Spleen (tissue), 11 donors: ENCODE measurements around the gene AP5Z1. TPM values are rescaled to one million over a fixed set of nuclear protein-coding genes. Genes with fewer than 3 reads are reported as not detected.

Source experiments
- DNase-seq: peaks from one replicate; pipeline ENCODE4 v3.0.0-alpha.2; 2020
- H3K27ac ChIP-seq, 8 donors: fragments of 200-600 bp; sonication (generic) in 7 of 8; 1 replicate in 4 of 8; 2 replicates in 4 of 8; pipeline versions ENCODE4 v1.5.0 to v1.8.0; 2016 to 2021; ENCODE audit warnings: inconsistent platforms in 4 of 8, mild to moderate bottlenecking in 4 of 8, moderate library complexity in 1 of 8
- H3K27me3 ChIP-seq, 7 donors: fragments of 200-600 bp; sonication (generic) in 6 of 7; replicated peaks in 1 of 7; 1 replicate in 4 of 7; 2 replicates in 3 of 7; pipeline versions ENCODE4 v1.5.0 to v1.8.0; 2016 to 2021; ENCODE audit warnings: inconsistent platforms in 3 of 7, mild to moderate bottlenecking in 1 of 7
- H3K36me3 ChIP-seq, 6 donors: fragments of 200-600 bp; sonication (generic) in 5 of 6; 1 replicate in 4 of 6; 2 replicates in 2 of 6; pipeline versions ENCODE4 v1.5.0 to v1.8.0; 2016 to 2021; ENCODE audit warnings: inconsistent platforms in 2 of 6
- H3K4me1 ChIP-seq, 6 donors: fragments of 200-600 bp; sonication (generic) in 5 of 6; 1 replicate in 3 of 6; 2 replicates in 3 of 6; pipeline versions ENCODE4 v1.5.0 to v1.8.0; 2016 to 2021; ENCODE audit warnings: inconsistent platforms in 3 of 6
- H3K4me3 ChIP-seq, 8 donors: fragments of 200-600 bp; sonication (generic) in 7 of 8; 1 replicate in 4 of 8; 2 replicates in 4 of 8; pipeline versions ENCODE4 v1.5.0 to v1.8.0; 2016 to 2021; ENCODE audit warnings: inconsistent platforms in 4 of 8, mild to moderate bottlenecking in 4 of 8, moderate library complexity in 2 of 8
- H3K9me3 ChIP-seq, 8 donors: fragments of 200-600 bp; sonication (generic) in 7 of 8; 1 replicate in 4 of 8; 2 replicates in 4 of 8; pipeline versions ENCODE4 v1.5.0 to v1.8.0; 2016 to 2021; ENCODE audit warnings: inconsistent platforms in 4 of 8
- POLR2A ChIP-seq, 3 donors: fragments of 450-650 bp; IDR thresholded peaks; one replicate each; pipeline ENCODE4 v1.5.1; 2017; ENCODE audit warnings: antibody characterized with exemption in 3 of 3, mild to moderate bottlenecking in 1 of 3
- POLR2AphosphoS5 ChIP-seq, 3 donors: sonication (generic); formaldehyde crosslinking; IDR thresholded peaks; one replicate each; pipeline ENCODE4 v1.5.1; 2017; ENCODE audit warnings: antibody characterized with exemption in 3 of 3
- WGBS, 5 donors: extraction: QIAGEN DNeasy Blood & Tissue Kit in 3 of 5; methylation state at CpG; one replicate each; pipeline versions ENCODE4 v1.1.5 to v1.1.7; 2013 to 2018; 5-methylcytosine and 5-hydroxymethylcytosine counted together
- intact Hi-C: fragments of 100-400 bp; cut with DNase I; formaldehyde crosslinking; loops from one replicate; pipeline ENCODE4 v1.15.0; 2023; ENCODE audit warnings: low total_unique reads
- polyA plus RNA-seq, 3 donors: library from polyadenylated mRNA; stranded (reverse); fragments of 200-250 nt; gene quantifications; one replicate each; pipeline ENCODE4 v1.2.1, GENCODE V29; 2013
- total RNA-seq, 7 donors: library from RNA; depleted of rRNA in 3 of 7; stranded (reverse); fragments of >200 nt in 3 of 7; fragmentation: NEBNext Ultra II Directional in 4 of 7; extraction: Animal tissue kit (Norgen Biotek cat#: 25700) in 4 of 7; gene quantifications; one replicate each; pipeline versions ENCODE4 v1.1.0 to v1.2.1, GENCODE V29; 2016 to 2021
- TF ChIP-seq, protein P1 (sequence below), 11 experiments: fragments of 200-600 bp in 7 of 11; fragments of 450-650 bp in 4 of 11; sonication (generic) in 4 of 11; IDR thresholded peaks in 8 of 11; conservative IDR thresholded peaks in 3 of 11; 1 replicate in 7 of 11; 2 replicates in 4 of 11; pipeline versions ENCODE4 v1.4.0 to v1.8.0; 2016 to 2021; ENCODE audit warnings: antibody characterized with exemption in 11 of 11, inconsistent platforms in 4 of 11, mild to moderate bottlenecking in 1 of 11
- donor health status: healthy with polysubstance abuse.
- donor health status: DM: no; HTN: no; CAD: no; lungs with moderate emphysema.
- donor health status: DM: no; HTN: no; CAD: no.
- donor health status: Bipolar disorder and iron deficiency.
- donor health status: healthy.
- donor health status: DM: no; HTN: no; CAD: no.
- donor health status: DM: yes; HTN: yes; CAD: no.

Gene AP5Z1
- total and polyA plus RNA-seq, 10 donors, result 39.3 to 156 (median 64.7) TPM

GRCh38 chr7:4791101-4791737 is 15.8 kb downstream of the AP5Z1 start:
- peak; percentile 6 to 64 (median 22) for TF ChIP-seq POLR2AphosphoS5 (IDR thresholded peaks at IDR 0.05)
- no peak for TF ChIP-seq POLR2A (IDR thresholded peaks at IDR 0.05)
- TF ChIP-seq, protein P1, sequence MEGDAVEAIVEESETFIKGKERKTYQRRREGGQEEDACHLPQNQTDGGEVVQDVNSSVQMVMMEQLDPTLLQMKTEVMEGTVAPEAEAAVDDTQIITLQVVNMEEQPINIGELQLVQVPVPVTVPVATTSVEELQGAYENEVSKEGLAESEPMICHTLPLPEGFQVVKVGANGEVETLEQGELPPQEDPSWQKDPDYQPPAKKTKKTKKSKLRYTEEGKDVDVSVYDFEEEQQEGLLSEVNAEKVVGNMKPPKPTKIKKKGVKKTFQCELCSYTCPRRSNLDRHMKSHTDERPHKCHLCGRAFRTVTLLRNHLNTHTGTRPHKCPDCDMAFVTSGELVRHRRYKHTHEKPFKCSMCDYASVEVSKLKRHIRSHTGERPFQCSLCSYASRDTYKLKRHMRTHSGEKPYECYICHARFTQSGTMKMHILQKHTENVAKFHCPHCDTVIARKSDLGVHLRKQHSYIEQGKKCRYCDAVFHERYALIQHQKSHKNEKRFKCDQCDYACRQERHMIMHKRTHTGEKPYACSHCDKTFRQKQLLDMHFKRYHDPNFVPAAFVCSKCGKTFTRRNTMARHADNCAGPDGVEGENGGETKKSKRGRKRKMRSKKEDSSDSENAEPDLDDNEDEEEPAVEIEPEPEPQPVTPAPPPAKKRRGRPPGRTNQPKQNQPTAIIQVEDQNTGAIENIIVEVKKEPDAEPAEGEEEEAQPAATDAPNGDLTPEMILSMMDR (IDR thresholded peaks at IDR 0.05 in 8 of 11, conservative IDR thresholded peaks at IDR 0.05 in 3 of 11), result no peak
- peaks cover 0 to 25% (median 13%) of the 10 kb centered on the region in 6 donors for H3K4me1 ChIP-seq
- H3K4me3 ChIP-seq, result no peak overlapping the region
- no peak for DNase-seq
- intact Hi-C loops, result loop anchor here (10.0 kb wide), 2 partner anchors 56 to 294 kb away; no protein-coding TSS in a partner anchor
- no peaks in the 10 kb centered on the region for H3K9me3 ChIP-seq
- H3K36me3 ChIP-seq, result peaks cover 0 to 75% (median 55%) of the 10 kb centered on the region in 6 donors
- WGBS, 5 donors, result 95 to 99% (median 95%) methylated on average over 14 to 25 of the region's 25 CpGs
- H3K27me3 ChIP-seq, result no peaks in the 10 kb centered on the region
- H3K27ac ChIP-seq, result peak overlapping the region in 1 of 8 donors; percentile 80

- H3K9me3 ChIP-seq, result no peaks in the 10 kb centered on the region
- H3K4me1 ChIP-seq, result peaks cover 0 to 25% (median 13%) of the 10 kb centered on the region in 6 donors
- peak overlapping the region; percentile 28 to 64 (median 45) for H3K4me3 ChIP-seq
- DNase-seq, result peak; percentile 94
- intact Hi-C loops, result loop anchor here (10.0 kb wide), 2 partner anchors 57 to 293 kb away; no protein-coding TSS in a partner anchor
- H3K27ac ChIP-seq, result peak overlapping the region in 7 of 8 donors; percentile 61 to 82 (median 73)
- peak in 1 of 3 donors; percentile 22 for TF ChIP-seq POLR2AphosphoS5 (IDR thresholded peaks at IDR 0.05)
- TF ChIP-seq, protein P1 (IDR thresholded peaks at IDR 0.05 in 8 of 11, conservative IDR thresholded peaks at IDR 0.05 in 3 of 11), result peak in 10 of 11 experiments; percentile 55 to 95 (median 86)
- no peak for TF ChIP-seq POLR2A (IDR thresholded peaks at IDR 0.05)
- peaks cover 0 to 68% (median 48%) of the 10 kb centered on the region in 6 donors for H3K36me3 ChIP-seq
- H3K27me3 ChIP-seq, result no peaks in the 10 kb centered on the region
- WGBS, 5 donors, result 36 to 50% (median 45%) methylated on average over 33 to 50 of the region's 50 CpGs
Measured at GRCh38 chr7:4791738-4792536, 16.5 kb downstream of the AP5Z1 start.

DNA sequence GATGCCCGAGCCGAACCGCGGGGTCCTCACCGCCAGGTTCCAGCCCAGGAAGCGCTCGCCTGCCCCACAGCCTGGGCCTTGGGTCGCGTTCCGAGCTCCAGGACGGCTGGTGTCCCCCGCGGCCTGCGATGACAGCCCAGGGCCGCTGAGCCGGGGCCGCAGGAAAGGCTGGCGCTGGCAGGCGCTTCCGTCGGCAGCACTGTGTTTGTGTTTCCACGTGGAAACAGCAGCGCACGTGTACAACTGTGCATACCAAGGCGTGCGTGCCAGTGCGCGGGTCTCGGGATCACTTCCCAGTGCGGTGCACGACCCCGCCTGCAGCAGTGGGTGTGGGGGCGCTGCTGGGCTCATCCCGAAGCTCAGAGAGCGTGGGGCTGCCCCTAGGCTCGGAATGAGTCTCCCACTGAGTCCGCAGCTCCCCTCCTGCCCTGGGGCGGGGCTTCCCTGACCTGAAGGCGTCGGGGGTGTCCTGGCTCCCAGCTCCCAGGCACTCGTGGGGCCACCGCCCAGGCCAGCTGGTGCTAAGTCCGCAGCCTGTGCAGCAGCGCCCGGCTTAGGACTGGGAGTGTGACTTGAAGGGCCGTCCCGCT is 17.2 kb downstream of the AP5Z1 start:
- H3K27ac ChIP-seq, result peak overlapping the region in 7 of 8 donors; percentile 61 to 82 (median 73)
- no peaks in the 10 kb centered on the region for H3K9me3 ChIP-seq
- TF ChIP-seq, protein P1 (IDR thresholded peaks at IDR 0.05 in 8 of 11, conservative IDR thresholded peaks at IDR 0.05 in 3 of 11), result no peak
- peak; percentile 56 to 84 (median 69) for TF ChIP-seq POLR2AphosphoS5 (IDR thresholded peaks at IDR 0.05)
- no peak for TF ChIP-seq POLR2A (IDR thresholded peaks at IDR 0.05)
- peak; percentile 87 for DNase-seq
- no peaks in the 10 kb centered on the region for H3K27me3 ChIP-seq
- peaks cover 0 to 25% (median 13%) of the 10 kb centered on the region in 6 donors for H3K4me1 ChIP-seq
- intact Hi-C loops, result loop anchor here (10.0 kb wide), 2 partner anchors 58 to 292 kb away; no protein-coding TSS in a partner anchor
- H3K4me3 ChIP-seq, result peak overlapping the region; percentile 28 to 64 (median 45)
- peaks cover 0 to 61% (median 41%) of the 10 kb centered on the region in 6 donors for H3K36me3 ChIP-seq
- WGBS, 5 donors, result 17 to 36% (median 27%) methylated on average over 9 to 47 of the region's 47 CpGs
